HTERT RPE-1 (cell line): Measurements from ENCODE around the gene SEMA4D.

Experiments
- in situ Hi-C: fragments of 300-500 bp; cut with MboI; formaldehyde crosslinking; loops from 4 replicates; pipeline ENCODE4 v1.14.3; 2020; ENCODE audit warnings: low sequenced_read_pairs

The SEMA4D gene, protein sequence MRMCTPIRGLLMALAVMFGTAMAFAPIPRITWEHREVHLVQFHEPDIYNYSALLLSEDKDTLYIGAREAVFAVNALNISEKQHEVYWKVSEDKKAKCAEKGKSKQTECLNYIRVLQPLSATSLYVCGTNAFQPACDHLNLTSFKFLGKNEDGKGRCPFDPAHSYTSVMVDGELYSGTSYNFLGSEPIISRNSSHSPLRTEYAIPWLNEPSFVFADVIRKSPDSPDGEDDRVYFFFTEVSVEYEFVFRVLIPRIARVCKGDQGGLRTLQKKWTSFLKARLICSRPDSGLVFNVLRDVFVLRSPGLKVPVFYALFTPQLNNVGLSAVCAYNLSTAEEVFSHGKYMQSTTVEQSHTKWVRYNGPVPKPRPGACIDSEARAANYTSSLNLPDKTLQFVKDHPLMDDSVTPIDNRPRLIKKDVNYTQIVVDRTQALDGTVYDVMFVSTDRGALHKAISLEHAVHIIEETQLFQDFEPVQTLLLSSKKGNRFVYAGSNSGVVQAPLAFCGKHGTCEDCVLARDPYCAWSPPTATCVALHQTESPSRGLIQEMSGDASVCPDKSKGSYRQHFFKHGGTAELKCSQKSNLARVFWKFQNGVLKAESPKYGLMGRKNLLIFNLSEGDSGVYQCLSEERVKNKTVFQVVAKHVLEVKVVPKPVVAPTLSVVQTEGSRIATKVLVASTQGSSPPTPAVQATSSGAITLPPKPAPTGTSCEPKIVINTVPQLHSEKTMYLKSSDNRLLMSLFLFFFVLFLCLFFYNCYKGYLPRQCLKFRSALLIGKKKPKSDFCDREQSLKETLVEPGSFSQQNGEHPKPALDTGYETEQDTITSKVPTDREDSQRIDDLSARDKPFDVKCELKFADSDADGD

DNA sequence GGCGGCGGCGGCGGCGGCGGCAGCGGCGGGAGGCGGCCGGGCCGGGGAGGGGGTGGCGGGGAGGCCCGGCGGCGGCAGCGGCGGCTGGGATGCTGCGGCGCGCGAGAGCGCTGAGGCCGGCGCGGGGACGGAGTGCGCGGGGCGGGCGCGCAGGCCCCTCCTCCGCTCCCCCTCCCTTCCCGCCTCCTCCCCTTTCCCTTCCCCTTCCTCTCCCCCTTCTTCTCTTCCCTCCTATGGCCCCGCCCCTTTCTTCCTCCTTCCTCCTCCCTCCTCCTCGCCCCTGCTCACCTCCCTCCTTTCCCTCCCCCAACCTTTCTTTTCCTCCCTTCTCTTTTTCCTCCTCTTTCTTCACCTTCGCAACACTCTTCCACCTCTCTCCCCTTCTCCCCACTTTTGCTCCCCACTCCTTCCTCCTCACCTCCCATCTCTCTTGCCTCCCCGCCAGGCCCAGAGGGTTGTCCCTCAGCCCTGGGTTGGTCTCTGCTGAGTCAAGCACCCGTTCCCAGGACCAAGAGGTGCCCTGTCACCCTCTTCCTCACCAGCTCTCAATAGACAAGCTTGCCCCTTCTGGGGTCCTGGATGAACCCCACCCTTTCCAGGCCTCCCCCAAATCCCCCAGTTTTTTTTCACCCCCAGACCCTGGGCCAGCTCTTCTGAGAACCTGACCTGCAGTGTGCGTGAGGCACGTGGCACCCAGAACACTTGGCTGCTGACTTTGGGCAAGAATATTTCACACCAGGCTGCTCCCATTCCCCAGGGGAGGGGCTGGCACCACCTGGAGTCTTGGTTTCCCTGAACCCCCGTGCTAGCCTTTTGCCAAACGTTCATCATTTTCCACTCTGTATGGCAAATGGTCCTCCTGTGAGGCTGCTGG is at the start of gene SEMA4D:
Gene SEMA4D, minus strand, starts transcription at position 136 of the 874 bp plus-strand sequence. CDS start 92,657 bp downstream, outside the sequence.
- in situ Hi-C loops: no loop called here

- in situ Hi-C loops: no loop called here
Observed at GRCh38 chr9:89547000-89547399, 49.1 kb upstream of the SEMA4D start.

GRCh38 chr9:89544279-89544661 is 46.4 kb upstream of the SEMA4D start:
- in situ Hi-C loops: no loop called here

GRCh38 chr9:89543621-89544278 is 45.8 kb upstream of the SEMA4D start:
- in situ Hi-C loops: no loop called here

DNA sequence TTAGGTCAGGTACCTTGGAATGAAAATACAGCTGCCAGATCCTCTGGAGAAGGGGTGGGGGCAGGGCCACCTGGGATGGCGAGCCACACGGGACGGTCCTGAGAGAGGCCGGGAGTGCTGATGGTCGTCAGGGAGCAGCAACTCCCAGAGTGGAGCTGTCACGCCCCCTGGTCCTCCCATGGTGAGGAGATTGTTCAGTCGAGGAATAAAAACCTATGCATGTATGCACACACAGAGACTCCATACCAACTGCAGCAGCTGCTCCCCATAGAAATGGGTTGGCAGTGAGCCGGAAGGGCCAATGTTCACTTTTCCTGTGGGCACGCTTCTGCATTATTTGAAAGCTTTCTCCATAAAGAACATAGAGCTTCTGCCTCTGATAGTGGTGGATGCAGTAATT is 45.2 kb upstream of the SEMA4D start:
- in situ Hi-C loops: no loop called here

DNA sequence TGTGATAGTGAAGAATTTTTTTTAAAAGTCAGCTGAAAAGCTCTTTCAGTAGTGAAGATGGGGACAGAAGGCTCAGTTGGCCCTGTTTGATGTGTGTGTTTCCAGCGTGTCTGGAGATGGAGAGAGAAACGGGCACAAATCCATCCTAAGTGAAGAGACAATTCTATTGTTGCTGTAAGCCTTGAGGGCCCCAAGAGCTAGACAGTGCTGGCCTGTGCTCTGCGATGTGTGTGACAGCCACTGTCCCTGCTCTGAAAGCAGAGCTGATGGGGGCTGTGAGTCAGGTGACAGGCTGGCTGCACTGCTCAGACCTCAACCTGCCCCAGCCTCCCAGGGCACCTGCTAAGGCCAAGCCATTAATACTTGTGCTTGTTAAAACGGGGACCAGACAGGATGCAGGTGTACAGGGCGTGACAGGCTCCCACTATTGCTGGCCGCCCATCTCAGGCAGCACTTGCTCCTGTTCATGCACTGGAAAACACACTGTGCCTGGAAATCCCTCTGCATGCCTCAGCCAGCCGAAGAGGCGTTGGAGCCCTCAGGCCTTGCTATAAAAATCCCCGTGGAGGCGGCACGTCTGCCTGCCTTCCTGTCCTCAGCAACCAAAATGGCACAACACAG is 44.6 kb upstream of the SEMA4D start:
- in situ Hi-C loops: no loop called here

- in situ Hi-C loops: no loop called here
Observed at GRCh38 chr9:89541798-89542197, 43.9 kb upstream of the SEMA4D start.

DNA sequence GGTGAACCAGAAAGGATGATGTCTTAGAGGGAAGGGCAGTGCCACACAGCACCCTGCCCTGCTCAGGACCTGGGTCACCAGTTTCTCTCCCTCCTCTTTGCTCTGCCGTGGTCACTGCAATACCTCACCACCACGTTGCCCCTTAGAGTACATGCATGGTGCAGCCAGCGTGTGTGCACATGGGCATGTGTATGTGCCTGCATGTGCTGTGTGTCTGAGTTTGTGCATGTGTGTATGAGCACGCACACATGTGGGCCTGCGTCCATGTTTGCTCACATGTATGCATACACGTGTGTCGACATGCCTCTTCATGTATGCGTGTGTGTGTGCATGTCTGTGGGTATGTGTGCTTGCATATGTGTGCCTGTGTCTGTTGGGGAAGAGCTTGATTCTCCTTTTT is 41.5 kb upstream of the SEMA4D start:
- in situ Hi-C loops: no loop called here

GRCh38 chr9:89538871-89539270 is 41.0 kb upstream of the SEMA4D start:
- in situ Hi-C loops: no loop called here

- in situ Hi-C loops: no loop called here
Observed at GRCh38 chr9:89537166-89537565, 39.3 kb upstream of the SEMA4D start.

GRCh38 chr9:89536600-89536999 is 38.7 kb upstream of the SEMA4D start:
- in situ Hi-C loops: no loop called here

DNA sequence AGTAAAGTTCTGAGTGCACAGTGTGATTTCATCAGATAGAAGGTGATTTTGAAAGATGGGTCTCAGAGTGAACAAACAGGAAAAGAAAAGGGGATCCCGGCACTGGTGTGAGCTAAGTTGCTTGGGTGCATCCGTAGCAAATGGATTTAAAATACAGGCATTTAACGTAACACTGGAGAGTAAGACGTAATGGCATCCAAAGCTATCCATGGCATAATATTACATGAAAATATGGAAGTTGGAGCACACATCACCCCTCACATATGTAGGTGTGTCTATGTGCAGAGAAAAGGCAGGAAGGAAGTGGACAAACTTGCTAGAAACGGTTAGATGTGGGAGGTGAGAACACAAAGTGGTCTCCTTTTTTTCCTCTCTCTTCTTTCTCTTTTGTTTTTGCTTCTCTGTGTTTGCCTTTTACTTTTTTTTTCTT is 38.2 kb upstream of the SEMA4D start:
- in situ Hi-C loops: no loop called here

DNA sequence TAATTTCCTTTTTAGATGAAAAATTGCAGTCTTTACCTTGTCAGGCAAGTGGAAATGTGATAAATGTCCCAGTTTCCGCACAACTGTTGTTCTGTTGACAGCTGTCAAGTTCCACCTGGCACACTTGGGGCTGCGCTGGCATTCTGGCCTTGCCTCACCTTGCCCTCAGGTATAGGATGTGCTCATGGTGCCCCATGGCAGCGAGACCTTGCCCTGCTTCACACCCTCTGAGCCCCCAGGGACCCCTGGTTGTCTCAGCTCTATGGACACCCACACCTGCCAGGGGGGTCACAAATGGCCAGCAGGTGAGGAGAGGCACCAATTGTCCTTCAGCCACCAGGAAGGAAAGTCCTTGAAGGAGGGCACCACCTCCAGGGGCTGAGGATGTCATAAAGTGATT is 37.5 kb upstream of the SEMA4D start:
- in situ Hi-C loops: no loop called here

- in situ Hi-C loops: no loop called here
Observed at GRCh38 chr9:89534515-89535287, 36.8 kb upstream of the SEMA4D start.

DNA sequence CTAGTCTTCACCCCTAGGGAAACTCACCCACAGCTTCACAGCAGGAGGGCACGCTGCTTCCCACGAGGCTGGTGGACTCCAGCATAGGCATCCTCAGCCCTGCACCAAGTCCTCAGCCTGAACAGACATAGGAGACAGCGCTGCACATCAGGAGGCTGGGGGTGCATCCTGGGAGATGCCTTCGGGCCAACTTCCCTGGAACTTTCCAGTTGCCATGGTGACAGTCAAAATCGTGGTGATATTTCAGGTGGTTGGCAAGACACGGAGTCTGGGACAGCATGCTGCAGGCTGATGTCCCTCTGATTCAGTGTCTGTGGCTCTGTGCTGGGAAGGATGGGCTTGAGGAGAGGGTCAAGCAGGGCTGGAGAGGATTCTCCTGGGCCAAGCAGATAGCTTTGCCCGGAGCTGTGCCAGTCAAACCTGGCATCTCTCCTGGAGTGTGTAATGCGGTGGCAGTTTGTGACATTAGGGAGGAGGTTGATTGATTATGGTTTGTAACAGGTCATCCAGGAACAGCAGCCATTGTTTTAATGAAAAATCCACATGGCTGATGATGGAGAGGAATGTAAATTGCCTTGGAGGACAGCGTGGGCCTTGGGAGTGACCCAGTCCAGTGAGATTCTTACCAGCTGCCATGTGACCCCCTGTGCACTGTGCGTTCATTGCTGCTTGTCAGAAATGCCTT is 35.6 kb upstream of the SEMA4D start:
- in situ Hi-C loops: no loop called here

GRCh38 chr9:89532944-89533343 is 35.0 kb upstream of the SEMA4D start:
- in situ Hi-C loops: no loop called here

DNA sequence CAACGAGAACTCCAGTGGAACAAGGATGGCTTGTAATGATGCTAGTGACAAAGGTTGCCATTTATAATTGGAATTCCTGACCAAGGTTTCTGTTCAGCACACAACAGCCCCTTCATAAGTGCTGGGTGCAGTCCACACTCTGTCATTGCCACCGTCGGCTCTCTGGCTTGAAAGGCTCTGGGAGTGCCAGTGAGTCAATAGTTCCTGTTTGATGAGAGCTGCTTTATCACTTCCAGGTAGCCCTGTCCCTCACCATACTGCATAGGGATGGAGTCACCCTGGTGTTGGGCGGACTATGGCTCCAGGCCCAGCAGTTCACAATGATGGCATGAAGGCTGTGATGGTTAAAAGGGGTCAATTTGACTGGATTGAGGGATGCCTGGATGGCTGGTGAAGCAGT is 34.6 kb upstream of the SEMA4D start:
- in situ Hi-C loops: no loop called here

- in situ Hi-C loops: no loop called here
Observed at GRCh38 chr9:89531766-89532165, 33.9 kb upstream of the SEMA4D start.

DNA sequence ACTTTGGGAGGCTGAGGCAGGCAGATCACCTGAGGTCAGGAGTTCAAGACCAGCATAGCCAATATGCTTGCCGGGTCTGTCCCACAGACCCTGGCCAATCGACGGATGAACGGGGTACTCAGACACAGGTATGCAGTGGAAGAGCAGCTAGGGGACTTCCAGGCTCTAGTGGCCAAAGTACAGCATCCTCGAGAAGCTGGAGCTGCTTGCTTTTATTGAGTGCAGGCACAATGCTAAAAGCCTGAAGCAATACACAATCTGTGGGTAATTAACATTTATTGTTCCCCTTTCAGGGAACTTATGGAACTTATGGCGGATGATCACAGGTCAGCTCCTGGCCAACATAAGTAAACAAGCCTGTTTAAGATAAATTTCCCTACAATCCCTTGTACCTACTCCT is 32.8 kb upstream of the SEMA4D start:
- in situ Hi-C loops: no loop called here
